ENCODE data around the gene TMC4.
A peak's percentile ranks its signal among the peaks of the same experiment; 100 is the strongest.
"Not testable (repeated sequence)": the region's sequence is repeated elsewhere in the genome, so short reads cannot be mapped to it uniquely, and the experiment has no call there.

Gene TMC4

DNA sequence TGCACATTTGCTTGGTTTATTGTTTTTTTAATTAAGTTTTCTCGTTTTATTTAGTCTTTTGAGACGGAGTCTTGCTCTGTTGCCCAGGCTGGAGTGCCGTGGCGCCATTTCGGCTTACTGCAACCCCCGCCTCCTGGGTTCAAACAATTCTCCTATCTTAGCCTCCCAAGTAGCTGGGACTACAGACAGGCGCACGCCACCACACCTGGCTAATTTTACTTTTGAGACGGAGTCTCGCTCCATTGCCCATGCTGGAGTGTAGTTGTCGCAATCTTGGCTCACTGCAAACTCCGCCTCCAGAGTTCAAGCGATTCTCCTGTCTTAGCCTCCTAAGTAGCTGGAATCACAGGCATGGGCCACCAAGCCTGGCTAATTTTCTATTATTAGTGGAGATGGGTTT, 29.0 kb upstream of the TMC4 start:
- peaks cover 72% of the 10 kb centered on the region for H3K36me3 ChIP-seq
- no peak for DNase-seq

DNA sequence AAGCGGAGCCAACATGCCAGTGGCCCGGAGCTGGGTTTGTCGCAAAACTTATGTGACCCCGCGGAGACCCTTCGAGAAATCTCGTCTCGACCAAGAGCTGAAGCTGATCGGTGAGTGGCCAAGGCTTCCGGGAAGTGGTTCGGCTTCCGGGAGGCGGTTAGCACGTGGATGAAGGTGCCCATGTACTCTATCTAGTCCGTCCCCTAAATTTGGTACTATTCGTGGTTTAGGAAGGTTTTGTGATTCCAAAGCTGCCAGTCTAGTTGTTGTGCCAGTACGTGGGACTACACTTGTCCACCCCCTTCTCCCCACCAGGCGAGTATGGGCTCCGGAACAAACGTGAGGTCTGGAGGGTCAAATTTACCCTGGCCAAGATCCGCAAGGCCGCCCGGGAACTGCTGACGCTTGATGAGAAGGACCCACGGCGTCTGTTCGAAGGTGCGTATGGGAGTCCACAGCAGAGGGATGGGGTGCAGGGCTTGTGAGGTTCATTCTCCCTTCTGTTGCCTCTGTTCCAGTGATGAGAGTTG, 28.3 kb upstream of the TMC4 start:
- Histone ChIP-seq H3K4me3 (ENCODE audit: low read depth, low read length) (peak overlapping the region; percentile 90), H3K27ac (peak overlapping the region; percentile 95), H3K9me3 (ENCODE audit: severe bottlenecking) (no peaks in the 10 kb centered on the region), H3K27me3 (ENCODE audit: insufficient read depth, low read depth, severe bottlenecking) (no peaks in the 10 kb centered on the region), H3K36me3 (peaks cover 71% of the 10 kb centered on the region)
- DNase-seq = no peak
- TF ChIP-seq, protein P1, sequence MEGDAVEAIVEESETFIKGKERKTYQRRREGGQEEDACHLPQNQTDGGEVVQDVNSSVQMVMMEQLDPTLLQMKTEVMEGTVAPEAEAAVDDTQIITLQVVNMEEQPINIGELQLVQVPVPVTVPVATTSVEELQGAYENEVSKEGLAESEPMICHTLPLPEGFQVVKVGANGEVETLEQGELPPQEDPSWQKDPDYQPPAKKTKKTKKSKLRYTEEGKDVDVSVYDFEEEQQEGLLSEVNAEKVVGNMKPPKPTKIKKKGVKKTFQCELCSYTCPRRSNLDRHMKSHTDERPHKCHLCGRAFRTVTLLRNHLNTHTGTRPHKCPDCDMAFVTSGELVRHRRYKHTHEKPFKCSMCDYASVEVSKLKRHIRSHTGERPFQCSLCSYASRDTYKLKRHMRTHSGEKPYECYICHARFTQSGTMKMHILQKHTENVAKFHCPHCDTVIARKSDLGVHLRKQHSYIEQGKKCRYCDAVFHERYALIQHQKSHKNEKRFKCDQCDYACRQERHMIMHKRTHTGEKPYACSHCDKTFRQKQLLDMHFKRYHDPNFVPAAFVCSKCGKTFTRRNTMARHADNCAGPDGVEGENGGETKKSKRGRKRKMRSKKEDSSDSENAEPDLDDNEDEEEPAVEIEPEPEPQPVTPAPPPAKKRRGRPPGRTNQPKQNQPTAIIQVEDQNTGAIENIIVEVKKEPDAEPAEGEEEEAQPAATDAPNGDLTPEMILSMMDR (IDR thresholded peaks at IDR 0.05; ENCODE audit: low read depth, low read length) = no peak

More for the DNA sequence above, 29.0 kb upstream of the TMC4 start:
- TF ChIP-seq, protein P1 (IDR thresholded peaks at IDR 0.05; ENCODE audit: low read depth, low read length) = no peak
- H3K9me3 ChIP-seq (ENCODE audit: severe bottlenecking) = no peaks in the 10 kb centered on the region
- H3K4me3 ChIP-seq (ENCODE audit: low read depth, low read length) = peak overlapping the region; percentile 90; the same call in 1 of the 2 replicates
- no peak overlapping the region; the same call in 1 of the 2 replicates for H3K27ac ChIP-seq
- H3K27me3 ChIP-seq (ENCODE audit: insufficient read depth, low read depth, severe bottlenecking) = no peaks in the 10 kb centered on the region

- TF ChIP-seq, protein P1 (IDR thresholded peaks at IDR 0.05; ENCODE audit: low read depth, low read length) = no peak
- Histone ChIP-seq H3K27ac (no peak overlapping the region), H3K27me3 (ENCODE audit: insufficient read depth, low read depth, severe bottlenecking) (no peaks in the 10 kb centered on the region), H3K4me3 (ENCODE audit: low read depth, low read length) (no peak overlapping the region), H3K9me3 (ENCODE audit: severe bottlenecking) (no peaks in the 10 kb centered on the region), H3K36me3 (peaks cover 54% of the 10 kb centered on the region)
- no peak for DNase-seq
Measured at GRCh38 chr19:54199401-54199800, 26.4 kb upstream of the TMC4 start.

DNA sequence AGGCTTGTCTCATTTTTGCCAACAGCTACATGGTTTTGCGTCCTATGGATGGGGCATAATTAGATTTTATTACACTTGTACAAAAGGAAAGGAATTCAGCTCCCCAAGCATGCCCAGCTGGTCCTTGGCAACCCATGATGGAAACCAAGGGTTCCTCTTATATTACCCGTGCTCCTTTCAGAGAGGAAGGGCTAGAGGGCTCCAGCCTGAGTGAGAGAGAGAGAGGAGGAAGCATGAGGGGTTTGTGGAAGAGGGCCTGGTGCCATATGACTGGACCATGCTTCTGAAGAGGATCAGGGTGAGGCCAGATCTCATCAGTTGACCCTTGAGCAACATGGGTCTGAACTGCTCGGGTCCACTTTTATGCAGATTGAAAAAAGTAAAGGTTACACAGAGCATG, 24.2 kb upstream of the TMC4 start:
- H3K36me3 ChIP-seq = peaks cover 50% of the 10 kb centered on the region
- no peak for DNase-seq
- no peaks in the 10 kb centered on the region for H3K9me3 ChIP-seq (ENCODE audit: severe bottlenecking)
- no peak overlapping the region for H3K4me3 ChIP-seq (ENCODE audit: low read depth, low read length)
- no peak overlapping the region for H3K27ac ChIP-seq
- TF ChIP-seq, protein P1 (IDR thresholded peaks at IDR 0.05; ENCODE audit: low read depth, low read length) = no peak
- no peaks in the 10 kb centered on the region for H3K27me3 ChIP-seq (ENCODE audit: insufficient read depth, low read depth, severe bottlenecking)

GRCh38 chr19:54196536-54196935, 23.6 kb upstream of the TMC4 start:
- no peak overlapping the region for H3K4me3 ChIP-seq (ENCODE audit: low read depth, low read length)
- peaks cover 44% of the 10 kb centered on the region for H3K36me3 ChIP-seq
- DNase-seq = no peak
- TF ChIP-seq, protein P1 (IDR thresholded peaks at IDR 0.05; ENCODE audit: low read depth, low read length) = no peak
- no peak overlapping the region for H3K27ac ChIP-seq
- H3K27me3 ChIP-seq (ENCODE audit: insufficient read depth, low read depth, severe bottlenecking) = no peaks in the 10 kb centered on the region
- no peaks in the 10 kb centered on the region for H3K9me3 ChIP-seq (ENCODE audit: severe bottlenecking)

GRCh38 chr19:54194463-54194862, 21.5 kb upstream of the TMC4 start:
- not testable (repeated sequence) for H3K4me3 ChIP-seq (ENCODE audit: low read depth, low read length); H3K27ac ChIP-seq; H3K9me3 ChIP-seq (ENCODE audit: severe bottlenecking); DNase-seq; H3K27me3 ChIP-seq (ENCODE audit: insufficient read depth, low read depth, severe bottlenecking)
- peaks cover 35% of the 10 kb centered on the region for H3K36me3 ChIP-seq
